ENCODE results near the gene RAB3D.

RAB3D gene

GRCh38 chr19:11339254-11340098 is at the start of gene RAB3D:
Gene RAB3D, minus strand, starts transcription at chr19:11339657. Its CDS starts 2,258 bp downstream, at chr19:11337399.
- FAIRE-seq: no peak
- peak; percentile 99 for DNase-seq (ENCODE audit: insufficient read length, low spot score)

GRCh38 chr19:11387162-11388034 is 47.9 kb upstream of the RAB3D start:
- DNase-seq (ENCODE audit: insufficient read length, low spot score) (no peak), FAIRE-seq (no peak)
- no peak for TF ChIP-seq CTCF (IDR thresholded peaks at IDR 0.05; ENCODE audit: insufficient read depth, missing control alignments)

More at GRCh38 chr19:11339254-11340098, at the start of gene RAB3D:
- no peak for TF ChIP-seq CTCF (IDR thresholded peaks at IDR 0.05; ENCODE audit: insufficient read depth, missing control alignments)

- no peak for FAIRE-seq
These were observed 45.3 kb upstream of the RAB3D start for GRCh38 chr19:11384778-11385129.

GRCh38 chr19:11383706-11384048 is 44.2 kb upstream of the RAB3D start:
- TF ChIP-seq CTCF (IDR thresholded peaks at IDR 0.05; ENCODE audit: insufficient read depth, missing control alignments): no peak
- DNase-seq (ENCODE audit: insufficient read length, low spot score): no peak
- FAIRE-seq: no peak

More at GRCh38 chr19:11384778-11385129, 45.3 kb upstream of the RAB3D start:
- DNase-seq (ENCODE audit: insufficient read length, low spot score): no peak
- TF ChIP-seq CTCF (IDR thresholded peaks at IDR 0.05; ENCODE audit: insufficient read depth, missing control alignments): no peak

GRCh38 chr19:11382898-11383705 is 43.6 kb upstream of the RAB3D start:
- peak; percentile 56 for TF ChIP-seq CTCF (IDR thresholded peaks at IDR 0.05; ENCODE audit: insufficient read depth, missing control alignments)
- DNase-seq (ENCODE audit: insufficient read length, low spot score) (no peak), FAIRE-seq (no peak)

GRCh38 chr19:11380653-11381537 is 41.4 kb upstream of the RAB3D start:
- DNase-seq (ENCODE audit: insufficient read length, low spot score): peak; percentile 99
- no peak for FAIRE-seq
- TF ChIP-seq CTCF (IDR thresholded peaks at IDR 0.05; ENCODE audit: insufficient read depth, missing control alignments): peak; percentile 46
